Endothelial cell of umbilical vein (primary cell): ENCODE results near the gene ADTRP. TPM values are rescaled to one million over a fixed set of nuclear protein-coding genes. Genes with fewer than 3 reads are reported as not detected.

Experiments used
- BruUV-seq: library from RNA; stranded (reverse); fragments of 400-500 nt; replicated peaks from 2 replicates; lab custom pipeline; 2021; lab: Mats Ljungman, UMichigan
- CTCF ChIA-PET: fragments of 300-600, 350-600 bp; sonication (Branson Sonifier 250); formaldehyde crosslinking; loops from one replicate; lab custom pipeline; 2021; ENCODE audit warnings: antibody characterized with exemption, inconsistent platforms; lab: Charles Lee
- POLR2A ChIA-PET: fragments of 300-600, 350-600 bp; sonication (Branson Sonifier 250); formaldehyde crosslinking; loops from one replicate; lab custom pipeline; 2021; ENCODE audit warnings: antibody characterized with exemption, inconsistent platforms; lab: Charles Lee
- DNase-seq: peaks from one replicate; pipeline ENCODE4 v3.0.0-alpha.2; 2011; ENCODE audit warnings: low read depth, low spot score
- FAIRE-seq: peaks from 2 replicates; lab custom pipeline; 2011; peaks lifted over from hg19 to GRCh38; lab: Jason Lieb, UNC
- H2AFZ ChIP-seq: 2 replicates; pipeline ENCODE4 v1.6.0; 2012; ENCODE audit warnings: low read depth, low read length, control low read depth, inconsistent platforms
- H3K27ac ChIP-seq: 2 replicates; pipeline ENCODE4 v1.5.1; 2011; ENCODE audit warnings: low read depth, mild to moderate bottlenecking, control low read depth, low read length, moderate library complexity; ENCODE audit not compliant: insufficient read depth
- H3K27me3 ChIP-seq, 2 experiments: 2 replicates each; pipeline versions ENCODE4 v1.6.0 to v1.6.1; 2011; ENCODE audit warnings: low read length in 2 of 2, mixed read lengths in 1 of 2; ENCODE audit not compliant: control insufficient read depth in 2 of 2, insufficient read depth in 2 of 2
- H3K36me3 ChIP-seq, 2 experiments: 2 replicates in 1 of 2; 3 replicates in 1 of 2; pipeline ENCODE4 v1.5.1; 2011; ENCODE audit warnings: low read length in 2 of 2, mild to moderate bottlenecking in 1 of 2, moderate library complexity in 1 of 2; ENCODE audit not compliant: control insufficient read depth in 2 of 2, insufficient read depth in 2 of 2; ENCODE audit errors: extremely low read depth in 1 of 2
- H3K4me1 ChIP-seq: 3 replicates; pipeline ENCODE4 v1.5.1; 2011; ENCODE audit warnings: mild to moderate bottlenecking, low read length; ENCODE audit not compliant: control insufficient read depth, insufficient read depth; ENCODE audit errors: extremely low read depth
- H3K4me2 ChIP-seq: 2 replicates; pipeline ENCODE4 v1.6.1; 2011; ENCODE audit warnings: low read length, control low read depth, mixed read lengths; ENCODE audit not compliant: insufficient read depth
- H3K4me3 ChIP-seq, 3 experiments: fragments of 200-600 bp in 1 of 3; sonication (generic), shearing (Covaris generic) in 1 of 3; replicated peaks in 1 of 3; 2 replicates each; pipeline ENCODE4 v1.5.1; 2011 to 2016; ENCODE audit warnings: control low read depth in 3 of 3, low read length in 3 of 3, mild to moderate bottlenecking in 2 of 3, inconsistent platforms in 1 of 3, low read depth in 1 of 3, moderate library complexity in 1 of 3; ENCODE audit not compliant: insufficient read depth in 1 of 3
- H3K79me2 ChIP-seq: 2 replicates; pipeline ENCODE4 v1.6.0; 2012; ENCODE audit warnings: low read length, inconsistent platforms; ENCODE audit not compliant: control insufficient read depth, insufficient read depth
- H3K9ac ChIP-seq: replicated peaks from 2 replicates; pipeline ENCODE3; 2011; ENCODE audit warnings: low read length, control low read depth; ENCODE audit not compliant: insufficient read depth; ENCODE audit errors: extremely low read depth
- H3K9me1 ChIP-seq: replicated peaks from 3 replicates; pipeline ENCODE4 v1.6.0; 2011; ENCODE audit warnings: mild to moderate bottlenecking, low read length; ENCODE audit not compliant: control insufficient read depth, insufficient read depth; ENCODE audit errors: extremely low read depth
- H3K9me3 ChIP-seq: replicated peaks from 2 replicates; pipeline ENCODE4 v1.5.1; 2012; ENCODE audit warnings: low read length, inconsistent platforms; ENCODE audit not compliant: control insufficient read depth, insufficient read depth
- H4K20me1 ChIP-seq: replicated peaks from 2 replicates; pipeline ENCODE3; 2011; ENCODE audit warnings: mild to moderate bottlenecking, low read length; ENCODE audit not compliant: control insufficient read depth, insufficient read depth; ENCODE audit errors: extremely low read depth
- EZH2 ChIP-seq: IDR thresholded peaks from 2 replicates; pipeline ENCODE4 v1.6.1; 2012; ENCODE audit warnings: borderline replicate concordance, low read depth, mild to moderate bottlenecking, moderate library complexity, low read length, inconsistent platforms; ENCODE audit not compliant: severe bottlenecking
- FOS ChIP-seq: IDR thresholded peaks from 2 replicates; pipeline ENCODE4 v1.6.1; 2011; ENCODE audit warnings: mild to moderate bottlenecking, low read length, moderate library complexity, borderline replicate concordance; ENCODE audit not compliant: insufficient read depth
- GATA2 ChIP-seq: IDR thresholded peaks from 2 replicates; pipeline ENCODE4 v1.7.0; 2011; ENCODE audit warnings: low read depth, mild to moderate bottlenecking, moderate library complexity, mixed read lengths, low read length; ENCODE audit not compliant: insufficient read length, insufficient read depth
- JUN ChIP-seq: IDR thresholded peaks from 2 replicates; pipeline ENCODE4 v1.6.1; 2011; ENCODE audit warnings: borderline replicate concordance, low read depth; ENCODE audit not compliant: insufficient read length, insufficient read depth
- MYC ChIP-seq: IDR thresholded peaks from one replicate; pipeline ENCODE4 v1.6.1; 2011; ENCODE audit warnings: mild to moderate bottlenecking, low read depth, low read length
- POLR2AphosphoS5 ChIP-seq: IDR thresholded peaks from 2 replicates; pipeline ENCODE4 v1.6.1; 2012; ENCODE audit warnings: low read depth, mild to moderate bottlenecking, control low read depth, low read length, moderate library complexity; ENCODE audit not compliant: insufficient read depth
- dilution Hi-C: fragments of 300-500 bp; cut with MboI; formaldehyde crosslinking; loops from one replicate; pipeline ENCODE4 v1.15.0; 2019; ENCODE audit warnings: low sequenced_read_pairs; ENCODE audit not compliant: extremely low pct_ligation_motif_present
- intact Hi-C: fragments of 100-400 bp; cut with micrococcal nuclease; formaldehyde crosslinking; loops from one replicate; pipeline ENCODE4 v1.10.0; 2022
- polyA plus RNA-seq, 4 experiments: library from polyadenylated mRNA; depleted of rRNA in 3 of 4; stranded (reverse) in 3 of 4; unstranded in 1 of 4; fragments of >200 nt; gene quantifications; 2 replicates each; pipeline versions ENCODE4 v1.2.1 to v1.2.3, GENCODE V29; 2011 to 2012; ENCODE audit warnings: missing spikeins in 1 of 4
- total RNA-seq: library from RNA; stranded (reverse); gene quantifications from 2 replicates; pipeline ENCODE4 v1.2.3, GENCODE V29; 2021
- TF ChIP-seq, protein P1 (sequence below), 2 donors: IDR thresholded peaks; 1 replicate in 1 of 2; 2 replicates in 1 of 2; pipeline ENCODE4 v1.5.1; 2011; ENCODE audit warnings: low read length in 2 of 2, mild to moderate bottlenecking in 2 of 2, moderate library complexity in 2 of 2, control low read depth in 1 of 2, inconsistent platforms in 1 of 2, low read depth in 1 of 2; ENCODE audit not compliant: insufficient read depth in 1 of 2; ENCODE audit errors: extremely low read depth in 1 of 2

The ADTRP gene
- total and polyA plus RNA-seq, 2 donors (not counting 3 experiments of a cell fraction or from before 2014, with no cell fraction given) = 3.3 to 4.4 TPM

DNA sequence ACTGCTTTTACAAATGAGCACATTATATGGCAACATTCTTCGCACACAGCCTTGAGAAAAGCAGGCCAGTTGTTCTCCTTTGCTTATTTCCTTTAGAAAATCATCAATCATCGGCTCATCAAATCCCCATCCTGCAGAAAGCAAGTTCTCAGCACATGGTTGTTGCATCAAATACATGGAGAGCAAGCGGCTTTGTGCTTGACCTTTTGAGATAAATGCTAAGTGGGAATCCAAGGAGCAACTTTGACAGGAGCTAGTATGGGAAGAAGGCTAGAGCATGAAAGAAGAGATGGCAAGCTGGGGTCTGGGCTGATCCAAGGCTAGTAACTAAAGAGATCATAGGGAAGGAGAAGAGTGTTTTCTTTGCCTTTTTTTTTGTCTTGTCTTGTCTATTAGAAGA lies 43.2 kb upstream of the ADTRP start:
- Histone ChIP-seq H3K4me3 (no peak overlapping the region), H2AFZ (no peak overlapping the region), H3K27me3 (peaks cover 0 to 3% of the 10 kb centered on the region in 2 experiments), H3K79me2 (no peaks in the 10 kb centered on the region), H3K4me1 (no peaks in the 10 kb centered on the region), H3K9me3 (no peaks in the 10 kb centered on the region), H3K9me1 (no peaks in the 10 kb centered on the region), H3K27ac (no peak overlapping the region), H3K4me2 (no peak overlapping the region), H3K36me3 (no peaks in the 10 kb centered on the region), H4K20me1 (no peaks in the 10 kb centered on the region), H3K9ac (no peak overlapping the region)
- ChIA-PET CTCF (interaction anchor here (1.0 to 1.1 kb wide), 2 partner anchors 9 to 166 kb away, joined by 3 read pairs; no protein-coding TSS in a partner anchor), POLR2A (no interaction called here)
- FAIRE-seq (no peak), DNase-seq (no peak)
- TF ChIP-seq GATA2 = no peak
- no peak for TF ChIP-seq POLR2AphosphoS5
- TF ChIP-seq JUN = no peak
- TF ChIP-seq MYC = no peak
- TF ChIP-seq FOS = no peak
- TF ChIP-seq, protein P1, sequence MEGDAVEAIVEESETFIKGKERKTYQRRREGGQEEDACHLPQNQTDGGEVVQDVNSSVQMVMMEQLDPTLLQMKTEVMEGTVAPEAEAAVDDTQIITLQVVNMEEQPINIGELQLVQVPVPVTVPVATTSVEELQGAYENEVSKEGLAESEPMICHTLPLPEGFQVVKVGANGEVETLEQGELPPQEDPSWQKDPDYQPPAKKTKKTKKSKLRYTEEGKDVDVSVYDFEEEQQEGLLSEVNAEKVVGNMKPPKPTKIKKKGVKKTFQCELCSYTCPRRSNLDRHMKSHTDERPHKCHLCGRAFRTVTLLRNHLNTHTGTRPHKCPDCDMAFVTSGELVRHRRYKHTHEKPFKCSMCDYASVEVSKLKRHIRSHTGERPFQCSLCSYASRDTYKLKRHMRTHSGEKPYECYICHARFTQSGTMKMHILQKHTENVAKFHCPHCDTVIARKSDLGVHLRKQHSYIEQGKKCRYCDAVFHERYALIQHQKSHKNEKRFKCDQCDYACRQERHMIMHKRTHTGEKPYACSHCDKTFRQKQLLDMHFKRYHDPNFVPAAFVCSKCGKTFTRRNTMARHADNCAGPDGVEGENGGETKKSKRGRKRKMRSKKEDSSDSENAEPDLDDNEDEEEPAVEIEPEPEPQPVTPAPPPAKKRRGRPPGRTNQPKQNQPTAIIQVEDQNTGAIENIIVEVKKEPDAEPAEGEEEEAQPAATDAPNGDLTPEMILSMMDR (IDR thresholded peaks at IDR 0.05; ENCODE audit: extremely low read depth in 1 of 2, insufficient read depth in 1 of 2, low read depth in 1 of 2, low read length in 2 of 2) = no peak
- no peak for TF ChIP-seq EZH2
- intact Hi-C loops (no loop called here), dilution Hi-C loops (no loop called here)
- BruUV-seq = no TSS peak
